ENCODE data around the gene NPB.

The NPB gene

GRCh38 chr17:81920612-81921536, 18.8 kb downstream of the NPB start:
- TF ChIP-seq ZBTB7A (IDR thresholded peaks at IDR 0.05; ENCODE audit: low read depth) (no peak), FOXM1 (IDR thresholded peaks at IDR 0.05; ENCODE audit: borderline replicate concordance, low read depth) (no peak), CEBPB (IDR thresholded peaks at IDR 0.05) (no peak), EP300 (IDR thresholded peaks at IDR 0.05; ENCODE audit: borderline replicate concordance) (no peak), RAD21 (IDR thresholded peaks at IDR 0.05; ENCODE audit: low read depth) (no peak), CREB1 (IDR thresholded peaks at IDR 0.05; ENCODE audit: low read depth) (no peak), USF1 (IDR thresholded peaks at IDR 0.05) (no peak), TEAD4 (IDR thresholded peaks at IDR 0.05) (no peak), EGR1 (IDR thresholded peaks at IDR 0.05) (no peak), NFIC (IDR thresholded peaks at IDR 0.05) (no peak), YY1 (IDR thresholded peaks at IDR 0.05; ENCODE audit: low read depth) (no peak), REST (IDR thresholded peaks at IDR 0.05; ENCODE audit: low read depth) (no peak), MAX (IDR thresholded peaks at IDR 0.05) (no peak), TAF1 (IDR thresholded peaks at IDR 0.05; ENCODE audit: low read depth) (no peak)

- TF ChIP-seq FOXM1 (IDR thresholded peaks at IDR 0.05; ENCODE audit: borderline replicate concordance, low read depth) = no peak
- TF ChIP-seq NFIC (IDR thresholded peaks at IDR 0.05) = no peak
- TF ChIP-seq CREB1 (IDR thresholded peaks at IDR 0.05; ENCODE audit: low read depth) = no peak
- no peak for TF ChIP-seq TCF12 (IDR thresholded peaks at IDR 0.05; ENCODE audit: low read depth)
- TF ChIP-seq CEBPB (IDR thresholded peaks at IDR 0.05) = no peak
- TF ChIP-seq ZBTB7A (IDR thresholded peaks at IDR 0.05; ENCODE audit: low read depth) = no peak
- TF ChIP-seq MAX (IDR thresholded peaks at IDR 0.05) = no peak
- no peak for TF ChIP-seq REST (IDR thresholded peaks at IDR 0.05; ENCODE audit: low read depth)
- no peak for TF ChIP-seq TAF1 (IDR thresholded peaks at IDR 0.05; ENCODE audit: low read depth)
- TF ChIP-seq USF1 (IDR thresholded peaks at IDR 0.05) = no peak
- TF ChIP-seq EGR1 (IDR thresholded peaks at IDR 0.05) = no peak
- no peak for TF ChIP-seq EP300 (IDR thresholded peaks at IDR 0.05; ENCODE audit: borderline replicate concordance)
- no peak for TF ChIP-seq RAD21 (IDR thresholded peaks at IDR 0.05; ENCODE audit: low read depth)
- TF ChIP-seq YY1 (IDR thresholded peaks at IDR 0.05; ENCODE audit: low read depth) = no peak
- no peak for TF ChIP-seq TEAD4 (IDR thresholded peaks at IDR 0.05)
Measured at GRCh38 chr17:81921537-81921862, 19.5 kb downstream of the NPB start.

GRCh38 chr17:81921996-81922565, 20.0 kb downstream of the NPB start:
- TF ChIP-seq REST (IDR thresholded peaks at IDR 0.05; ENCODE audit: low read depth) (no peak), TAF1 (IDR thresholded peaks at IDR 0.05; ENCODE audit: low read depth) (no peak), CREB1 (IDR thresholded peaks at IDR 0.05; ENCODE audit: low read depth) (no peak), RAD21 (IDR thresholded peaks at IDR 0.05; ENCODE audit: low read depth) (no peak), TCF12 (IDR thresholded peaks at IDR 0.05; ENCODE audit: low read depth) (no peak), EGR1 (IDR thresholded peaks at IDR 0.05) (no peak), MAX (IDR thresholded peaks at IDR 0.05) (no peak), NFIC (IDR thresholded peaks at IDR 0.05) (no peak), ZBTB7A (IDR thresholded peaks at IDR 0.05; ENCODE audit: low read depth) (no peak), FOXM1 (IDR thresholded peaks at IDR 0.05; ENCODE audit: borderline replicate concordance, low read depth) (no peak), USF1 (IDR thresholded peaks at IDR 0.05) (no peak), YY1 (IDR thresholded peaks at IDR 0.05; ENCODE audit: low read depth) (no peak), CEBPB (IDR thresholded peaks at IDR 0.05) (no peak), TEAD4 (IDR thresholded peaks at IDR 0.05) (no peak), EP300 (IDR thresholded peaks at IDR 0.05; ENCODE audit: borderline replicate concordance) (no peak)

Data from Ishikawa (cell line).